Mesenchymal stem cell (in vitro differentiated cells and primary cell): ENCODE measurements around the gene CEP112.
"Not testable (repeated sequence)": the region's sequence is repeated elsewhere in the genome, so short reads cannot be mapped to it uniquely, and the experiment has no call there.

Experiments
- DNase-seq: peaks from one replicate; pipeline ENCODE4 v3.0.0-alpha.2; 2013
- H2AFZ ChIP-seq: one replicate; pipeline ENCODE4 v1.6.1; 2013; ENCODE audit warnings: low read depth, mild to moderate bottlenecking, control low read depth, inconsistent platforms, low read length, moderate library complexity
- H2AK5ac ChIP-seq: 2 replicates; pipeline ENCODE4 v1.6.1; 2013; ENCODE audit warnings: low read length, moderate library complexity, mild to moderate bottlenecking, inconsistent platforms; ENCODE audit not compliant: severe bottlenecking
- H2BK120ac ChIP-seq: one replicate; pipeline ENCODE4 v1.6.1; 2013; ENCODE audit warnings: low read depth, mild to moderate bottlenecking, inconsistent platforms, low read length, moderate library complexity
- H2BK12ac ChIP-seq, 2 experiments: one replicate each; pipeline ENCODE4 v1.6.1; 2013; ENCODE audit warnings: inconsistent platforms in 2 of 2, low read length in 2 of 2, mild to moderate bottlenecking in 2 of 2, moderate library complexity in 2 of 2, control low read depth in 1 of 2
- H2BK15ac ChIP-seq: one replicate; pipeline ENCODE4 v1.6.1; 2013; ENCODE audit warnings: mild to moderate bottlenecking, low read depth, inconsistent platforms; ENCODE audit not compliant: poor library complexity, severe bottlenecking
- H2BK5ac ChIP-seq: 2 replicates; pipeline ENCODE4 v1.6.1; 2013; ENCODE audit warnings: low read depth, mild to moderate bottlenecking, low read length, control low read depth, inconsistent platforms; ENCODE audit not compliant: poor library complexity, severe bottlenecking
- H3K14ac ChIP-seq, 2 experiments: one replicate each; pipeline ENCODE4 v1.6.1; 2013; ENCODE audit warnings: inconsistent platforms in 2 of 2, low read length in 2 of 2, control low read depth in 1 of 2, mild to moderate bottlenecking in 1 of 2, moderate library complexity in 1 of 2
- H3K18ac ChIP-seq, 2 experiments: one replicate each; pipeline ENCODE4 v1.6.1; 2013; ENCODE audit warnings: inconsistent platforms in 2 of 2, low read length in 2 of 2, control low read depth in 1 of 2, low read depth in 1 of 2, mild to moderate bottlenecking in 1 of 2
- H3K23ac ChIP-seq, 2 experiments: one replicate each; pipeline ENCODE4 v1.6.1; 2013; ENCODE audit warnings: inconsistent platforms in 2 of 2, low read length in 2 of 2, mild to moderate bottlenecking in 2 of 2, moderate library complexity in 2 of 2, control low read depth in 1 of 2
- H3K27ac ChIP-seq: 2 replicates; pipeline ENCODE4 v1.5.1; 2013; ENCODE audit warnings: mild to moderate bottlenecking, moderate library complexity, low read length, control low read depth, inconsistent platforms; ENCODE audit not compliant: poor library complexity, severe bottlenecking
- H3K27me3 ChIP-seq, 2 experiments: 2 replicates each; pipeline versions ENCODE4 v1.6.1 to v1.7.0; 2013; ENCODE audit warnings: low read length in 2 of 2, mild to moderate bottlenecking in 2 of 2, moderate library complexity in 2 of 2, control low read depth in 1 of 2, inconsistent platforms in 1 of 2; ENCODE audit not compliant: control insufficient read depth in 1 of 2, insufficient read depth in 1 of 2
- H3K36me3 ChIP-seq, 2 experiments: 2 replicates each; pipeline versions ENCODE4 v1.6.1 to v1.7.0; 2013; ENCODE audit warnings: low read length in 2 of 2, control low read depth in 1 of 2, inconsistent platforms in 1 of 2, low read depth in 1 of 2, mild to moderate bottlenecking in 1 of 2; ENCODE audit not compliant: insufficient read depth in 2 of 2, control insufficient read depth in 1 of 2
- H3K4ac ChIP-seq, 2 experiments: one replicate each; pipeline ENCODE4 v1.6.1; 2013; ENCODE audit warnings: inconsistent platforms in 2 of 2, low read length in 2 of 2, mild to moderate bottlenecking in 2 of 2, moderate library complexity in 2 of 2, control low read depth in 1 of 2, low read depth in 1 of 2
- H3K4me1 ChIP-seq: 2 replicates; pipeline ENCODE4 v1.6.1; 2013; ENCODE audit warnings: low read depth, low read length, control low read depth; ENCODE audit not compliant: control insufficient read depth, insufficient read depth
- H3K4me2 ChIP-seq: 2 replicates; pipeline ENCODE4 v1.6.1; 2013; ENCODE audit warnings: low read length, mild to moderate bottlenecking, inconsistent platforms; ENCODE audit not compliant: poor library complexity, severe bottlenecking
- H3K4me3 ChIP-seq, 2 experiments: 2 replicates each; pipeline versions ENCODE4 v1.5.1 to v1.7.0; 2013; ENCODE audit warnings: low read length in 2 of 2, mild to moderate bottlenecking in 2 of 2, control low read depth in 1 of 2, low read depth in 1 of 2; ENCODE audit not compliant: insufficient read depth in 1 of 2
- H3K79me1 ChIP-seq: replicated peaks from 2 replicates; pipeline ENCODE4 v1.6.1; 2013; ENCODE audit warnings: mild to moderate bottlenecking, control low read depth, low read length, inconsistent platforms; ENCODE audit not compliant: poor library complexity, severe bottlenecking
- H3K9ac ChIP-seq: 2 replicates; pipeline ENCODE4 v1.7.0; 2013; ENCODE audit warnings: mild to moderate bottlenecking, low read length, moderate library complexity
- H3K9me3 ChIP-seq: 2 replicates; pipeline ENCODE4 v1.7.0; 2013; ENCODE audit warnings: mild to moderate bottlenecking, low read length; ENCODE audit not compliant: control insufficient read depth
- H4K8ac ChIP-seq: one replicate; pipeline ENCODE4 v1.6.1; 2013; ENCODE audit warnings: inconsistent platforms, mild to moderate bottlenecking, low read length, moderate library complexity
- H4K91ac ChIP-seq: one replicate; pipeline ENCODE4 v1.6.1; 2013; ENCODE audit warnings: mild to moderate bottlenecking, low read length, inconsistent platforms
- WGBS: methylation state at CpG from one replicate; pipeline ENCODE4 v1.1.7; 2013; ENCODE audit warnings: mixed read lengths; 5-methylcytosine and 5-hydroxymethylcytosine counted together

Gene CEP112

DNA sequence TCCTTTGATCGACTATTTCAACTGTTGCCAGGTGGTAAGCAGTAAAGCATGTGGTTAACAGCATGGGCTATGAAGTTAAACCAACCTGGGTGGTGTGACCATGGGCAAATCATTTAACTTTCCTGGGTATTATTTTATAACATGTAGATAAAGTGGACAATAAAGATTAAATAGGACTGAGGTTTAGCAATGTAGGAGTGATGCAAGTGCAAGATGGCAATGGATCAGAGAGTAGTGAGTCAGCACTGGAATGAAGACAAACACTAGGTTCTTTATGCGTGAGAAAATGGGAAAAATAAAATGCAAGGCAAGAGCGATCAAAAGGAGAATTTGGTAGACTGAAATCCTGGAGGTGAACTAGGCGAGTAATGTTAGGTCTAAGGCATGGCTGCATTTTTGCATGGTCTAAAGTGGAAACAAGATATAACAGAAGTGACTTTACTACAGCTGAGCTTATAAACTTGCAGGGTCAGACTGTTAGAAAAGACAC lies 408.0 kb downstream of the CEP112 start:
- Histone ChIP-seq H3K27me3 (no peaks in the 10 kb centered on the region), H3K14ac (no peak overlapping the region), H2BK12ac (no peak overlapping the region), H3K4me2 (no peak overlapping the region), H3K9ac (peak overlapping the region; percentile 48), H3K4ac (no peak overlapping the region), H2BK5ac (no peak overlapping the region), H3K27ac (peak overlapping the region; percentile 80), H2BK120ac (no peak overlapping the region), H3K4me1 (peaks cover 4% of the 10 kb centered on the region), H2BK15ac (no peak overlapping the region), H2AK5ac (no peak overlapping the region), H3K18ac (no peak overlapping the region), H3K4me3 (no peak overlapping the region), H3K9me3 (no peaks in the 10 kb centered on the region), H3K36me3 (no peaks in the 10 kb centered on the region), H3K23ac (no peak overlapping the region), H4K91ac (no peak overlapping the region), H3K79me1 (no peaks in the 10 kb centered on the region), H4K8ac (no peak overlapping the region), H2AFZ (no peak overlapping the region)
- WGBS = 63% methylated on average over 4 of the region's 4 CpGs
- DNase-seq = peak; percentile 85

DNA sequence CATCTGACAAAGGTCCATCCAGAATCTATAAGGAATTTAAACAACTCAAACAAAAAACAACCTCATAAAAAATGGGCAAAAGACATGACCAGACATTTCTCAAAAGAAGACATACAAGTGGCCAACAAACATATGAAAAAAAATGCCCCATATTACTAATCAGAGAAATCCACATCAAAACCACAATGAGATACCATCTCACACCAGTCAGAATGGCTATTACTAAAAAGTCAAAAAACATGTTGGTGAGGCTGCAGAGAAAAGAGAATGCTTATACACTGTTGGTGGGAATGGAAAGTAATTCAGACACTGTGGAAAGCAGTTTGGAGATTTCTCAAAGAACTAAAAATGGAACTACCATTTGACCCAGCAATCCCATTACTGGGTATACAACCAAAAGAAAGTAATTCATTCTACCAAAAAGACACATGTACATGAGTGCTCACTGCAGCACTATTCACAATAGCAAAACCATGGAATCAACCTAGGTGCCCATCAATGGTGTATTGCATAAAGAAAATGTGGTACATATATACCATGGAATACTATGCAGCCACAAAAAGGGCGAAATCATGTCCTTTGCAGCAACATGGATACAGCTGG lies 409.7 kb downstream of the CEP112 start:
- H2AK5ac ChIP-seq, H3K27me3 ChIP-seq, H2BK120ac ChIP-seq, H3K27ac ChIP-seq, H2BK12ac ChIP-seq, H3K14ac ChIP-seq, H3K79me1 ChIP-seq, H3K23ac ChIP-seq, DNase-seq, H3K36me3 ChIP-seq, H3K9me3 ChIP-seq, H2BK5ac ChIP-seq, H2BK15ac ChIP-seq, H3K4ac ChIP-seq, H4K91ac ChIP-seq, H3K9ac ChIP-seq, H2AFZ ChIP-seq, H3K4me3 ChIP-seq, H3K4me2 ChIP-seq, H3K4me1 ChIP-seq, H4K8ac ChIP-seq, H3K18ac ChIP-seq: not testable (repeated sequence)
- 100% methylated on average over 1 of the region's 1 CpG for WGBS

DNA sequence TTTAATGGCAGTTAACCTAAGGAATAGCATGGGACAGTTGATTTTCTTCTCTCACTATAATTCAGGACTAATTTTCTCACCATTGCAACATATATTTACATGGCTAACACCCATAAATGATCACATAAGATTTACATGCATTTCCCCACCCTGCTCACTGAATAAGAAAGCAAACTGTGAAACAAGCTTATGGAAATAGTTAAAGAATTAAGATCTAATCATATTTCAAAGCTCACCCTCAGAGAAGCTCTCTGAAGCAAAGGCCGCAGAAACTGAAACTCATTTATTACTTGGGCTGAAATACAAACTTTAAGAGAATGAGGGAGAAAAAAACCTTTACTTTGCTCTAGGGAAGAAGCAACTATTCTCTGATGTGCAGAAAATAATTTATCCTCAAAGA lies 411.8 kb downstream of the CEP112 start:
- Histone ChIP-seq H3K4ac (no peak overlapping the region), H3K79me1 (no peaks in the 10 kb centered on the region), H3K23ac (no peak overlapping the region), H2BK15ac (no peak overlapping the region), H4K91ac (no peak overlapping the region), H3K4me2 (no peak overlapping the region), H3K27ac (no peak overlapping the region), H3K14ac (no peak overlapping the region), H3K9ac (no peak overlapping the region), H2BK12ac (no peak overlapping the region), H3K36me3 (no peaks in the 10 kb centered on the region), H2BK120ac (no peak overlapping the region), H3K27me3 (no peaks in the 10 kb centered on the region), H4K8ac (no peak overlapping the region), H2AK5ac (no peak overlapping the region), H2AFZ (no peak overlapping the region), H3K4me3 (no peak overlapping the region), H3K9me3 (no peaks in the 10 kb centered on the region), H3K4me1 (peaks cover 3% of the 10 kb centered on the region), H3K18ac (no peak overlapping the region), H2BK5ac (no peak overlapping the region)
- WGBS = no CpG with 5 or more reads among the region's 1 CpG
- DNase-seq = no peak

DNA sequence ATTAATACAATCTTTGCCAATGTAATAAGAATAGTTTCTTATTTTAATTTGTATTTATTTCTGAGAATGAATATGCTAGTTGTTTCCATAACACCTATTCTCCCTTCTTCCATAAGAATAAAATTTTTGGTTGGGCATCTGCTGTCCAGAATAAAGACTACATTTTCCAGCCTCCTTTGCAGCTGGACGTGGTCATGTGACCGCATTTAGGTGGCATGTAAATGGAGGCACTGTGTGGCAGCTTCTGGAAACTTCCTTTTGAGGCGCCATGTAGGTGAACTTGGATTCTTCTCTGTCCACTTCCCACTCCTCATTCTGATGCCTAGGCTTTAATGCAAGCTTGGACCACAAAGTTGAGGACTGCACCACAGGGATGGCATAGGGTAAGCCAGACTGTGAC lies 415.0 kb downstream of the CEP112 start:
- no peak overlapping the region for H3K27ac ChIP-seq
- no peak for DNase-seq
- H3K27me3 ChIP-seq = no peaks in the 10 kb centered on the region
- H2AFZ ChIP-seq = no peak overlapping the region
- H3K36me3 ChIP-seq = no peaks in the 10 kb centered on the region
- H2BK120ac ChIP-seq = no peak overlapping the region
- no peak overlapping the region for H4K8ac ChIP-seq
- no peak overlapping the region for H3K14ac ChIP-seq
- no peaks in the 10 kb centered on the region for H3K9me3 ChIP-seq
- peaks cover 7% of the 10 kb centered on the region for H3K4me1 ChIP-seq
- no peak overlapping the region for H3K23ac ChIP-seq
- WGBS = 98% methylated on average over 3 of the region's 3 CpGs
- H2AK5ac ChIP-seq = no peak overlapping the region
- no peak overlapping the region for H4K91ac ChIP-seq
- H2BK5ac ChIP-seq = no peak overlapping the region
- H3K4ac ChIP-seq = no peak overlapping the region
- no peak overlapping the region for H2BK12ac ChIP-seq
- H3K79me1 ChIP-seq = no peaks in the 10 kb centered on the region
- H2BK15ac ChIP-seq = no peak overlapping the region
- no peak overlapping the region for H3K4me3 ChIP-seq
- no peak overlapping the region for H3K9ac ChIP-seq
- no peak overlapping the region for H3K18ac ChIP-seq
- H3K4me2 ChIP-seq = no peak overlapping the region
